HG03039 (cell line): ENCODE data around the gene RAC2.

Experiments
- ATAC-seq: cut with Tn5 transposase; IDR thresholded peaks from one replicate; pipeline ENCODE4 v1.9.1; 2021; ENCODE audit warnings: mild to moderate bottlenecking, moderate library complexity; ENCODE audit not compliant: unreplicated experiment

The RAC2 gene

GRCh38 chr22:37222440-37222971, 21.6 kb downstream of the RAC2 start:
- no peak for ATAC-seq

DNA sequence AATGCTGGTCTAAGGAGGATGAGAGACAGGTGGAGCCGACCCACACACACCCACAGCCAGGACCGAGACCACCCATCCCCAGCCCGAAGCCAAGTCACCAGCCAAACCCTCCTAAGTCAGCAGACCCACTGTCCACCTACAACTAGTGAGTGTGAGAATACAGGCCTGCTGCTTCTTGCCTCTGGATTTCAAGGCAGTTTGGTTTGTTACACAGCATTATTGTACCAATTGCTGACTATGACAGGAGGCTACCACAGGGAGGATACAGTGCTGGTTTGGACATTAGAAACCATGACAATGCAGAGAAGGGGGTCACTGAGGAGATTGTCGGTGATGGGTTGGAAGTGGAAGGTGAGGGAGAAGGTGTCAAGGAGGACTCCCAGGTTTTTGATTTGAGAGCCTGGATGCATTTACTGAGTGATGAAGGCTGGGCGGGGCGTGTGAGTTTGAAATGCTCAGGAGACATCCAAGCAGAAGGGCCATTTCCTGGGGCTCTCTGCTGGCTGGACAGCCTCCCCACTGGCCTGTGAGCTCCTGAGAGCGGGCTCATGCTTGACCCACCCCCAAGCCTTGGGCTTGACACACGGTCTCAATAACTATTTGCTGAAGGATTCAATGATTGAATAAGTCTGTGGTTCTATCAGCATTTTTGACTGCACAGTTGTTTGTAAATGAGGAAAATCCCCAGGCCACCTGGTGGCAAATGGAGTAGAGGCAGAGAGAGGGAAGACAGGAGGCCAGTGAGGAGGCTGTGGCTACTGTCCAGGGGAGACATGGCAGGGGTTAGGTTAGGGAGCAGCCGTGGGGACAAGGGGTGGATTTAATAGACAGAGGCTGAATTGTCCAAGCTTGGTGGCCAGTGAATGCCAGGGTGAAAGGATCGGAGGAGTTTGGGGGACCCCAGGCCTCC, 22.4 kb downstream of the RAC2 start:
- no peak for ATAC-seq

DNA sequence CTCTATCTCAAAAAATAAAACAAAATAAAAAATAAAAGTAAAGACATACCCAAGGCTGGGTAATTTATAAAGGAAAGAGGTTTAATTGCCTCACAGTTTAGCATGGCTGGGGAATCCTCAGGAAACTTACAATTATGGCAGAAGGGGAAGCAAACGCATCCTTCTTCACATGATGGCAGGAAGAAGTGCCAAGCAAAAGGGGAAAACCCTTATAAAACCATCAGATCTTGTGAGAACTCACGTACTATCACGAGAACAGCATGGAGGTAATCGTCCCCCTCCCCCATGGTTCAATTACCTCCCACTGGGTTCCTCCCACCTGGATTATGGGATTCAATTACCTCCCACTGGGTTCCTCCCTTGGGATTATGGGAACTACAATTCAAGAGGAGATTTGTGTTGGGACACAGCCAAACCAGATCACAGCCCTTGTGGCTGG, 23.5 kb downstream of the RAC2 start:
- no peak for ATAC-seq

DNA sequence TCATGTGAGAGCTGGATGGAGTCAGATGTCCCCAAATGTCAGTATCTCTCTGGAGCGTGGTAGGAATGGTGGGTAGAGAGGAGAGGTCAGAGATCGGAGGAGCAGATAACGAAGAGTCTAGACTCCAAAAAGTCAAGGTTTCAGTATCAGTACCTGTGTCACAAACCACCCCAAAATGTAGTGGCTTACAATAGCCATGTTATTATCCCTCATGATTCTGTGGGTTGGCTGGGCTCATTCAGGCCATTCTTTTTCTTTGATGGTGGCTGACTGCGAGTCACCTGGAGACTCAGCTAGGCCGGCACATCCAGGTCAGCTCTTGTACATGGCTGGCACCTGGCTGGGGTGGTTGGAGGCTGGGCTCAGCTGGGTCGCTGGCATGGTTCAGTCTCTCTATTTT, 24.5 kb downstream of the RAC2 start:
- peak; percentile 19 for ATAC-seq

- peak; percentile 68 for ATAC-seq
Measured at GRCh38 chr22:37218771-37219411, 25.2 kb downstream of the RAC2 start.

DNA sequence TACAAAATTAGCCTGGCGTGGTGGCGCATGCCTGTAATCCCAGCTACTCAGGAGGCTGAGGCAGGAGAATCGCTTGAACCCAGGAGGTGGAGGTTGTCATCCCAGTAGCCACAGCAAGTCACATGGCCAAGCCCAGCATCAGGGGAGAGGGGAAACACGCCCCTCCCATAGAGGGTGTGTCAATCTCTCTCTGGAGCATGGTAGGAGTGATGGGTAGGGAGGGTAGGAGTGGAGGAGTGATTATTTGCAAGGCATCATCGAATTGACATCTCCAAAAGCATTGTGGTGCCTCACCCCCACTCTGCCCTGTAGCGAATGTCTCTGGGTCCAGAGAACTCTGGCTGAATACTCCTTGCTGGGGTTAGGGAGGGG, 25.7 kb downstream of the RAC2 start:
- ATAC-seq = no peak

DNA sequence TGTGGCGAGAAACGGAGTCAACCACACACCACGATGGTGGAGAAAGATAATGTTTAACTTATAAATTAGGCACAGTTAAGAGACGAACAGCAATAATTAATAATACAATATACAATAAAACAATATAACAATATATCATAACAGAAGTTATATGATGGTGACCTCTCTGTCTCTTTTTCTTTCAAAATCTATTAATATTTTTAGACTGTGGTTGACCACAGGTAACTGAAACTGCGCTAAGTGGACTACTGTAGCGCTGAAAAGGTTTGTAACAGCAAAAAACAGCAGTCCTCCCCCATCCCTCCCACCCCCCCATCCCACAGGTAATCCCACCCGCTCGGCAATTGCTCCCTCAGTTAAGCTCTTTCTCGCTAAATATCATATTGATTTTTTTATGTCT, 28.2 kb downstream of the RAC2 start:
- ATAC-seq = no peak

GRCh38 chr22:37214731-37215030, 29.4 kb downstream of the RAC2 start:
- no peak for ATAC-seq

DNA sequence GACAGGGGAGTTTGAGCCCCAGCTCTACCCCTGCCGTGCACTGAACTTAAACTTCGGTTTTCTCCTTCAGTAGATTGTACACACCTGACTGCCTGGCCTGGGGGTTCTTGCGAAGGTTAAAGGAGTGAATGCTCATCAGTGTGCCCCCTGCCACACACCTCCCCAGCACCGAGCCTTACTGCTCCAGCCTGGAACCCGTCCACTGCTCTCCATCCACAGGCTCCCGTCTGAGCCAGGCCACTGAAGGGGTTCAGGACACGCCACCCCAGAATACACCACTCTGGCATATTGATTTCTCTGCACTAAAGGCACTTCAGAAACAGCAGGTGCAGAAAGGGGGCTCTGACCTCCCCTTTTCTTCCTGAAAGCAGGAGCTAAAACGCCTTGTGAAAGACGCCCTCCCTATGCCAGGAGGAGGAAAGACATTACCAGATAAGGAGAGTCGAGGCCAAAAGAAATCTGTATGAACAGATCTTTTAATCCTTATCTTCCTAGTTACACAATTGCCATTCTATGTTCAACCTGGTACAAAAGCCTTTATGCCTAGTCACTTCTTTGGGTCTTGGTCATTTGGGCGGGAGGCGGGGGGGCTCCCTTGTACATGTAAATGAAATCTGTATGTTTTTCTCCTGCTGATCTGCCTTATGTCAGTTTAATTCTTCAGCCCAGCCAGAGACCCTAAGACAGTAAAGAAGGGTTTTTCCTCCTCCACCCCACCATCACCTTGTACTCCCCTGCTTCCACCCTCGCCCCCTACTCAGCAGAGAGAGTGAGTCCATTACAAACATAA, 29.9 kb downstream of the RAC2 start:
- ATAC-seq = no peak

DNA sequence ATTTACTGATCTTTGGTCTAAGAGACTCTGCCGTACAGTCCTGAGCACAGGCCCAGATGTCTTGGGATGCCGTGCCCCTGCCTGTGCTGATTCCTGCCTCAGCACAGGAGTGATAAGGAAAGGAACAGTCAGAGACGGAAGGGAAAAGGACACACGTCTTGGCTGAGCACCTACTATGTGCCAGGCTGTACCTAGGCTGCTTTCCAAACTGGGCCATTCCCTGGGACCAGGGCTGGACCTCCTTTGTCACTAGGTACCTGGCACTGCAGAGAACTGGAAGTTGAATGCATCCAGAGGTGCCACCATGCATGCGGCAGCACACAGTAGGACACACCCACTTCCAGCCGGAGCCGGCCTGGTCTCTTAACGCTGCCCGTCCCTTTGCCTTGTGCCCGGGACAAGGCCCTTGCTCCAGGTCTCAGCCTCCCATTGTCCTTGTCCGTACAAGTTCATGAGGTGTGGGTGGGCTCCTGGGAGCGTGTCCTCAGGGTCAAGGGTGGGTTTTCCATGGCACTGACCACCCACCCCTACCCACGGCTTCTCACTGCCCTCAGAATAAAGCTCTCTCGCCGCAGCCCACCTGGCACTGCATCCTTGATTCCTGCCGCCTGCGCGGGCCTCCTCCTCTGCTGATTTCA, 30.7 kb downstream of the RAC2 start:
- ATAC-seq = no peak

GRCh38 chr22:37212174-37212906, 31.7 kb downstream of the RAC2 start, which contains the start of gene SSTR3:
Gene SSTR3 (minus strand): TSS chr22:37212477. CDS start chr22:37207803, 4,674 bp downstream.
- no peak for ATAC-seq

GRCh38 chr22:37211866-37212173, 32.2 kb downstream of the RAC2 start:
- ATAC-seq = no peak

DNA sequence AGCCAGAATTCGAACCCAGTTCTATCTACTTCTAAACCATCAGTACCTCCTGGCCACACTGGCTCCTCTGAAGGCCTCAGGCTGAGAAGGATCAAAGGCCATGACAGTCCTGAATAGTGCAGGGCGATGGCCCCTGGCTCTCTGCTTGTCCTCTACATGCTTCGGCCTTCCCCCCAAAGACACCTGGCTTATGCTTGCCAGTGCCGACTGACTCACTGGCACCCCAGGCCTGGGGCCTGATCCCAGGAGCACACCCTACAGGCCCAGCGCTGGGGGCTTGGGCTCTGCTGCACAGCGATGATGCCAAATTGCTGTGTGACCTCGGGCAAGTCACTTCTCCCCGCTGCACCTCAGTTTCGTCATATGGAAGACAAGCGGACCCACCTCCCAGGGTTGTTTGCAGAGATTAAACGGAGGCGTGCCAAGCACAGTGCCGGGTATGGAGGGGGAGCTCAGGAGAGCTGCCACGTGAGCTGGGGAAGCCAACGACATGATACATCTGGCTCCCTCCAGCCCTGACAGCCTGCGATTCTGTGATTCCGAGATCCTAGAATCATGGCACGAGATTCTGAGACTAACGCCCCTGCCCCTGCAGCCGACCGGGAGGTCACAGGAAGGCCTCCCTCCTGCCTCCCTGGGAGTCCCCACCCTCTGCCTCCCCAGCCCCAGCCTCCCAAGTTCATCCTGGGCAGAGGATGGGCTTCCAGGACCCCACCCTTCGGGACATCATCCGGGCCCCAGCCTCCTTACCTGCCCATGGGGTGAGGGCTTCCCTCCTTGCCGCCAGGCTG, 32.8 kb downstream of the RAC2 start:
- ATAC-seq = no peak

DNA sequence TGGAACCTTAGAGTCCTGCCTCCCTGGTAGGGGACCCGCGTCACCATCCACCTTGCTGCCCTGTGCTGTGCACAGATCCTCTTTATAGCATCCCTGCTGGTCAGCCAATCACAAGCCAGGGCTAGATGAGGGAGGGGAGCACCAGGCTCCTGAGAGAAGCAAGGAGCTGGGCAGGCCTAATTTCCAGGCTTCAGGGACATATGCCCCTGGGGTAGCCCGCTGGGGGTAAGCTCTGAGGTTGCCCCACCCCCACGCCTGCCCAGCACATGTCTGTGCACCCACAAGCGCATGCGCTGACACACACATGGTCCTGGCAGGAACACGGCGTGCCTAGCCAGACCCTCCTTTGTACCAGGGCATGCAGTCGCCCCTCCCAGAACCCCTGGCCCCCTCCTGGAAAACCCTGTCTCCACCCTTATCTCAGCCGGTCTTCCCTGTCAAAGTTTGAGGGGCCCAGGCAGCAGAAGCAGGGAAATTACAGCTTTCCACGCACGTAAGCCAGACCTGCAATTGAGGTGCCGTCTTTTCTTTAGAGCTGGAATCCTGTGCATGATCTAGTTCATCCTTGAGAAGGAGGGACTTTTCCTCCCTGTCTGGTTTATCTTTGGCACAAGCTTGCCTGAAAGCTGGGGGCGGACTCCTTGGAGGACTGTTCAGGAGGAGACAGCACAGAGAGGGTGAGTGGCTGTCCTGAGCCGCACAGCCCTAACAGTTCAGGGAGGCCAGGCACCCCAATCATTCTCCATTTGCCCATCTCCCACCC, 33.8 kb downstream of the RAC2 start:
- ATAC-seq = no peak

DNA sequence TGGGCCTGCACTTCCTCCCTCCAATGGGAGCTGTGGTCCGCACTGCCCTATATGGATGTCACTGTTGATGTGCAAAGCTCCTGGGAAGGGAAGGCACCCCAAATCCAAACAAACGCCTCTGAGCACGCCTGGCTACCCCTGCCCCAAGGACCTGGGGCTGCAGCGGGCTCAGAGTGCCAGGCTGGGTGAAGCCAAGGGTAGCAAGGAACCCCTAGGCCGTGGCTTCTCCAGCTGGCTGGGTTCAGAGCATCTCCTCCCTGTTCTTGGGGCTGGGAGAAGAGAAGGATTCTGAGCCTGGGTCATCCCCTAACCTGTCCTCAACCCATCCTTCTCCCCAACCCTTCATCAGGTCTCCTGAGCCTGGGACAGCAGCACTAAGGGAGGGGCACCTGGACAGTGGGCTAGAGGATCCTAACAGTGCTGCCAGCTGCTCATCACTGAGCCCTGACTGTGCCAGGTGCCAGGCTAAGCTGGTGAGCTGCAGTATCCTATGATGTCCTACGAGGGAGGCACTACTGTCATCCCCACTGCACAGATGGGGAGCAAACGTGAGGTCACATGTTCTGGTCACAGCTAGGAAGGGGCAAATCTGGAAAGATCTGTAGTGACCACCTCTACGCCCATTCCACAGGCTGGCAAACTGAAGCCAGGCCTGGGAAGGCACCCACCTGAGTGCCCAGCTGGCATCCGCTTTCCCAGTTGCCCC, 34.8 kb downstream of the RAC2 start:
- no peak for ATAC-seq

- ATAC-seq = no peak
Measured at GRCh38 chr22:37208401-37209139, 35.5 kb downstream of the RAC2 start.

DNA sequence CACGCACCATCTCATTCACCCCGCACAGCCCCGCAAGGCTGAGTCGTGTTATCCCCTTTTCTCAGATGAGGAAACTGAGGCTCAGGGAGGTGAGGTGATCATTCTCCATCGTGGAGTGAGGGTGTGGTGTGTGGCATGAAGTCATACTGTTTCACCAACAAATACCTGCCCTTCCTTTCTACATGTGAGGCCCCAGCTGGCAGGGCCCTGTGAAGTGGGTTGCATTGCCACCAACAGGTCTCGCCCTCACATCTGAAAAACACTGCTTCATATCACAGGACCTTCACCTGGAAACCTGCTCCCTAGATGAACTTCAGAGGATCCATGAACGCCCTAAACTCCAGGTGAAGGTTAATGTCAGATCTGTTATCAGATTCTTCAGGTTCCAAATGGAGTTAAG, 36.1 kb downstream of the RAC2 start:
- ATAC-seq = no peak
